Measurements from ENCODE around the gene LLGL2. TPM values are rescaled to one million over a fixed set of nuclear protein-coding genes. Genes with fewer than 3 reads are reported as not detected.
A peak's percentile ranks its signal among the peaks of the same experiment; 100 is the strongest.
"Not testable (repeated sequence)": the region's sequence is repeated elsewhere in the genome, so short reads cannot be mapped to it uniquely, and the experiment has no call there.

LLGL2 gene
- total RNA-seq, 1 experiment from 2014 or later, result 0.06 TPM

GRCh38 chr17:75568412-75569255, 43.1 kb downstream of the LLGL2 start:
- DNase-seq (ENCODE audit: low read depth), result no peak

DNA sequence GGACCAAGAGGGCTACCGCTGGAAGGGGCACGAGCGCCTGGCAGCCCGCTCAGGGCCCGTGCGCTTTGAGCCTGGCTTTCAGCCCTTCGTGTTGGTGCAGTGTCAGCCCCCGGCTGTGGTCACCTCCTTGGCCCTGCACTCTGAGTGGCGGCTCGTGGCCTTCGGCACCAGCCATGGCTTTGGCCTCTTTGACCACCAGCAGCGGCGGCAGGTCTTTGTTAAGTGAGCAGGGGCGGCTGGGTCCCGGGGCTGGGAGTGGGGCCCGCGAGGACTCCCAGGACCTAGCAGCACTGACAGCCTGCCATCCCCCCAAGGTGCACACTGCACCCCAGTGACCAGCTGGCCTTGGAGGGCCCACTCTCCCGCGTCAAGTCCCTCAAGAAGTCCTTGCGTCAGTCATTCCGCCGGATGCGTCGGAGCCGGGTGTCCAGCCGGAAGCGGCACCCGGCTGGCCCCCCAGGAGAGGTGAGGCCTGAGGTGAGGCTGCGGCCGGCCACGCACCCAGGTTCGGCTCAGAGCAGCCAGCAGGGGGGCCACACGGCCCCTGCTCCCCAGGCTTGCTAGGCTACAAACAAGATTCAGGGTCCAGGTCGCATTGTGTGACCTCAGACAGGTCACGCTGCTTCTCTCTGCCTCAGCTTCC, 44.7 kb downstream of the LLGL2 start:
- no peak for DNase-seq (ENCODE audit: low read depth)

GRCh38 chr17:75570772-75571171, 45.3 kb downstream of the LLGL2 start:
- no peak for DNase-seq (ENCODE audit: low read depth)

DNA sequence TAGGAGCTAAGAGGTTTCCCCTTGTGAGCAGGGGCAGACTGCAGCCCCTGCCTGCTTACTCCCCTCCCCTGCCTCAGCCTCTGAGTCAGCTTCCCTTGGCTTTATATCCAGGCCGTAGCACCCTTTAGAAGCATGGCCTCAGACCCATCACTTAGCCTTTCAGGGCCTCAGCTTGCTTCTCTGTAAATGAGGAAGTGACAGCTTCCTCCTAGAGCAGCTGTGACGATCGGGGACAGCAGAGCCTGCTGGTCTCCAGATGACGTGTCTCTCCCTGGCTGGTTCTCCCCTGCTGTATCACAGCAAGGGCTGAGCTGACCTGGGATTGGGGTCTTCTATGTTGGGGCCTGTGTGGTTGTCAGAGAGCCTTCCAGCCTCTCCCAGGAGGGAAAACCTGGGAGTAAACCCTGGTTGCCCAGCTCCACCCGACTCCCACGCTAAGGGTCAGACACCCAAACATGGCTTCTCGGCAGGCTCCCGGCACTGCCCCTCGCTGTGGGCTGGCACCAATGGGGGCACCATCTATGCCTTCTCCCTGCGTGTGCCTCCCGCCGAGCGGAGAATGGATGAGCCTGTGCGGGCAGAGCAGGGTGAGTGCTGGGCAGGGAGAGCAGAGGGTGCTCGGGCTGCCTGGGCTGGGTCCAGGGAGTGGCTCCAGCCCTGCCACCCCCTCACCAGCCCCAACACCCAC, 45.8 kb downstream of the LLGL2 start:
- DNase-seq (ENCODE audit: low read depth), result no peak

GRCh38 chr17:75571885-75572215, 46.4 kb downstream of the LLGL2 start:
- DNase-seq (ENCODE audit: low read depth), result no peak

- DNase-seq (ENCODE audit: low read depth), result no peak
Observed at GRCh38 chr17:75572713-75573539, 47.4 kb downstream of the LLGL2 start.

- no peak for DNase-seq (ENCODE audit: low read depth)
Observed at GRCh38 chr17:75573540-75573957, 48.1 kb downstream of the LLGL2 start.

DNA sequence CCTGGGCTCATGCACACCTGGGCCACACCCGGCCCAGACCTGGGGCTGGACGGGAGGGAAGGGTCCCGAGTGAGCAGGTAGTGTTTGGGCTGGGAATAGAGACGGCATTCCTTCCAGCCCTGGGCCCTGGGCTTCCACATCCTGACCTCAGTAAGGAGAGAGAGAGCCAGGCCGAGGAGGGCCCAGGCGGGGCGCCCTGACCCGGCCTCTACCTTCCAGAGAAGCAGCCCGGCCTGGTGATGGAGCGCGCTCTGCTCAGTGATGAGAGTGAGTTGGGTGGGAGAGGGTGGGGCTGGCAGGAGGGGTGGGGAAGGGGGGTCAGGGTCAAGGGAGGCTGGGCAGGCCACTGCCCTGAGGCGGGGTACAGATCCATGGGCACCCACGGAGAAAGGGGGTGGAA, 48.5 kb downstream of the LLGL2 start:
- no peak for DNase-seq (ENCODE audit: low read depth)

- DNase-seq (ENCODE audit: low read depth), result no peak
Observed at GRCh38 chr17:75574404-75575036, 49.0 kb downstream of the LLGL2 start.

- no peak for DNase-seq (ENCODE audit: low read depth)
Observed at GRCh38 chr17:75575197-75575596, 49.7 kb downstream of the LLGL2 start.

DNA sequence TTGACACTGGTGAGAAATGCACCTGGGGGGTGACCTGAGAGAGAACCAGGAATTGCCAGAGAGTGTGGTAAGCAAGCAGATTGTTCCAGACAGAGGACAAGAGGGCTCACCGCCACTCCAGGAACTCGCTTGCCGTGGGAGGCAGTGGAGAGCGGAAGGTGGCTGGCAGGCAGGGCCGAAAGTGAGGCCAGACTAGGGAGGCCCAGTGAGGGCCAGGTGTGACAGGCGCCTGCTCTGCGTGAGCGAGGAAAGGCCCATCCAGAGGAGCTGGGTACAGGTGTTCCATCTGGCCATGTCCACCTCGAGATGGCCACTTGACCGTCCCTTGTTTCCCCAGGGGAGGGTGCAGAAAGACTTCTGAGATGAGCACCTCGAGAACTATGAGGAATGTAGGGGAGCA, 50.2 kb downstream of the LLGL2 start:
- DNase-seq (ENCODE audit: low read depth), result no peak

DNA sequence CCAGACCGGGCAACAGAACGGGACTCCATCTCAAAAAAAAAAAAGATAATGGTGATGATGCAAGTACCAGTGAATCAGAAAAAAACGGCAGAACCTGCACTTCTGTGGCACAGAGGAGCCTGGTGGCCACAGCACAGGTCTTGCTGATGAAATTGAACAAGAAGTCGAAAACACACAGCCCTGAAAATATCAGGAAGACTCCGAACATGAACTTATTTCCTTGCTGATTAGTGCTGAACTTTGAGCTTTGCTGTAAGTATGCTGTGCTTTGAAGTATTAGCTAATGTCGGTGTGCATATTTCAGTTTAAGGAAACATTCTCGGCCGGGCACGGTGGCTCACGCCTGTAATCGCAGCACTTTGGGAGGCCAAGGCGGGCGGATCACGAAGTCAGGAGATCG, 51.2 kb downstream of the LLGL2 start:
- no peak for DNase-seq (ENCODE audit: low read depth)

DNA sequence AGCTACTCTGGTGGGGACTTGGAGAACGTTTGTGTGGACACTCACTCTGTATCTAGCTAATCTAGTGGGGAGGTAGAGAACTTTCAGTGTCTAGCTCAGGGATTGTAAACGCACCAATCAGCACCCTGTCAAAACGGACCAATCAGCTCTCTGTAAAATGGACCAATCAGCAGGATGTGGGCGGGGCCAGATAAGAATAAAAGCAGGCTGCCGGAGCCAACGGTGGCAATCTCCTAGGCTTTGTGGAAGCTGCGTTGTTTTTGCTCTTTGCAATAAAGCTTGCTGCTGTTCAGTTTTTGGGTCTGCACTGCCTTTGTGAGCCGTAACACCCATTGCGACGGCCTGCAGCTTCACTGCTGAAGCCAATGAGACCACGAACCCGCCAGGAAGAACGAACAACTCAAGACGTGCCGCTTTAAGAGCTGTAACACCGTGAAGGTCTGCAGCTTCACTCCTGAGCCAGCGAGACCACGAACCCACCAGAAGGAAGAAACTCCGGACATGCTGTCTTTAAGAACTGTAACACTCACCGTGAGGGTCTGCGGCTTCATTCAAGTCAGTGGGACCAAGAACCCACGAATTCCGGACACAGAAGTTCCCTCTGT, 55.7 kb downstream of the LLGL2 start:
- DNase-seq (ENCODE audit: low read depth), result not testable (repeated sequence)

GRCh38 chr17:75583197-75583596, 57.7 kb downstream of the LLGL2 start:
- DNase-seq (ENCODE audit: low read depth), result not testable (repeated sequence)

GRCh38 chr17:75584849-75585175, 59.3 kb downstream of the LLGL2 start:
- DNase-seq (ENCODE audit: low read depth), result no peak

DNA sequence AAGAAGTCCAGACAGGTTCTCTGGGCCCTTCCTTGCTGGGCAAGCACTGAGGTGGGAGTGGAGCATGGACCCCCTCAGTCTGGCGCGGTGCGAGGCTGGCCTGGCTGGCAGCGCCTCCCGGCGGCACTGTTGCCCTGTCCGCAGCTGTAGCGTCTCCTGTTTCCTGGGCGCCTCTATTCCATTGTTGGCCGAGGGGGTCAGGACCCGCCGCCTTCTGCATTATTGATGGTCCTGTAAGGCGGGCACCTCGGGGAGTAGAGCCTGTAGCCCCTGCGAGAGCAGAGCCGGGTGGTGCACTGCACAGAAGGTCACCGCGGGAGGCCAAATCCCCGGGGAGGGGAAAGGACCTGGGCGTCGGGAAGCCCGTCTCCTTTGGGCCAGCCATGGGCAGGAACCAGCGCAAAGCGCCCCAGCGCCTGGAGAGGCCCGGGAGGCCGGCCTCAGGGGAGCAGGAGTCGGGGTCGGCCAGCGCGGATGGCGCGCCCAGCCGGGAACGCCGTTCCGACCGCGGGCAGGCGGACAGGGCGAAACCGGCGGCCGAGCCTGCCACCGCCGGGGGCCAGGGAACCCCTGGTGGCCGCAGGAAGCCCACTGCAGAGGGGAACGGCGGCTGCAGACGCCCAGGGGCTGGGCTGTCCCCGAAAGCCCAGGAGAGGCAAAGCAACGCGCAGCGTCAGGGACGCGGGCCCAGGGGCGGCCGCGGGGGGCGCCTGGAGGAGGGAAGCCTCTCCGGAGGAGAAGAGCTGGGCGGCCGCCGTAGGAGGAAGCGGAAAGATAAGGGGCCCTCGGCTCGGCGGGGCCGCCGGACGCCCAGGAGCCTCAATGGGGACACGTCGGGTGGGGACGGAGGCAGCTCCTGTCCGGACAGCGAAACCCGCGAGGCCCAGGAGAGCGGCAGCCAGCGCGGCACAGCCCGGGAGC, 62.4 kb downstream of the LLGL2 start, which contains the start of gene MYO15B:
Gene MYO15B (plus strand): TSS at position 126 of the 921 bp plus-strand sequence. CDS start 258 bp downstream, at position 384.
- DNase-seq (ENCODE audit: low read depth), result no peak

- DNase-seq (ENCODE audit: low read depth), result no peak
Observed at GRCh38 chr17:75588596-75589011, 63.1 kb downstream of the LLGL2 start.

- DNase-seq (ENCODE audit: low read depth), result peak; percentile 61
Observed at GRCh38 chr17:75589012-75589918, 63.8 kb downstream of the LLGL2 start.

DNA sequence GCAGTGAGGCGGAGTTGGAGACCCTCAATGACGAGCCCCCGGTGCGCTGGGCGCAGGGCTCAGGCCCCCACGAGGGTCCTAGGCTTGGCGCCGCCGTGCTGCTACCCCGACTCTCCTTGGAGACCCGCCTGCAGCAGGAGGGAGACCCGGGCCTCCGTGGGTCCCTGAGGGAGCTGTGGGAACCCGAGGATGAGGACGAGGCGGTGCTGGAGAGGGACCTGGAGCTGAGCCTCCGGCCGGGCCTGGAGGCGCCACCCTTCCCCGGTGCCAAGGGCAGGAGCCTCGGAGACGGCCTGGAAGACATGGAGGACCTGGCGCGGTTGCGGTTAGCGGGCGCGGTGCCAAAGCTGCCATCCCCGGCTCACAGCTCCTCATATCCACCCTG, 64.4 kb downstream of the LLGL2 start:
- DNase-seq (ENCODE audit: low read depth), result no peak
